ENCODE results near the gene ZNF365.

DNA sequence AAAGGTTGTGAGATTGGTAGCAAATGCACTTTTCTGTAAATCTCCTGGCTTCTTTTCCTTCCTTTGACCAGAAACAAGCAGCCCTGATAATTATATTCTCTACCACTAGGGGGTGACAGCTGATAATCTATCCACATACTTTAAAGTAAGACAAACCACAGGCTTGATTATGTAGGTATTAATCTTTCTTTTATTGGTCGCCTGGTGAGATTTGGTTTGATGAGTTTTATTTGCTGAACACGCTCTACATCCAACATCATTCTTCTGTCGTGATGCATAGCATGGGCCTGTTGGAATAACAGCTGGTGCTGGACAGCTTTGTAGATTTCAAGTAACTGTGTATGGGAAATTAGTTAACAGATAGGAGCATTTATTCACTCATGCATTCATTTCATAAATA lies 63.5 kb downstream of the ZNF365 start:
- TF ChIP-seq CTCF (IDR thresholded peaks at IDR 0.05) (peak; percentile 84), EZH2 (IDR thresholded peaks at IDR 0.05) (no peak)
